Activated CD4-positive, alpha-beta T cell treated with anti-CD3 and anti-CD28 coated beads, Interleukin-10, Interleukin-2, amounts not matched to agents 100 ng/mL and 50 ng/mL, durations not matched to agents 16 hours and 8 hours (primary cell): ENCODE measurements around the gene PDE4D.
"Not testable (repeated sequence)": the region's sequence is repeated elsewhere in the genome, so short reads cannot be mapped to it uniquely, and the experiment has no call there.

Experiments used
- DNase-seq: peaks from one replicate; pipeline ENCODE4 v3.0.0-alpha.2; 2020

PDE4D gene

DNA sequence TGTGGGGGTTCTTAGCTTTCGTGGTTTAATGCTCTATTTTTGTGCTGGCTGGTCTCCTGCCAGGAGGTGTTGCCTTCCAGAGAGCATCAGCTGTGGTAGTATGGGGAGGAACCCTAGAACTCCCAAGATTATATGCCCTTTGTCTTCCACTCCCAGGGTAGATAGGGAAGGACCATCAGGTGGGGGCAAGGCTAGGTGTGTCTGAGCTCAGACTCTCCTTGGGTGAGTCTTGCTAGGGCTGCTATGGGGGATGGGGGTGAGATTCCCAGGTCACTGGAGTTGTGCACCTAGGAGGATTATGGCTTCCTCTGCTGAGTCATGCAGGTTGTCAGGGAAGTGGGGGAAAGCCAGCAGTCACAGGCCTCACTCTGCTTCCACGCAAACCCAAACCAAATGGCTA is 584.8 kb downstream of the PDE4D start:
- DNase-seq: not testable (repeated sequence)

DNA sequence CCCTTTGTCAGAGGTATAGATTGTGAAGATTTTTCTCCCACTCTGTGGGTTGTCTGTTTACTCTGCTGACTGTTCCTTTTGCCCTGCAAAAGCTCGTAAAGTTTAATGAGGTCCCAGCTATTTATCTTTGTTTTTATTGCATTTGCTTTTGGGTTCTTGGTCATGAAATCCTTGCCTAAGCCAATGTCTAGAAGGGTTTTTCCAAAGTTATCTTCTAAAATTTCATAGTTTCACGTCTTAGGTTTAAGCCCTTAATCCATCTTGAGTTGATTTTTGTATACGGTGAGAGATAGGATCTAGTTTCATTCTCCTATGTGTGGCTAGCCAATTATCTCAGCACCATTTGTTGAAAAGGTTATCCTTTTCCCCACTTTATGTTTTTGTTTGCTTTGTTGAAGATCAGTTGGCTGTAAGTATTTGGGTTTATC is 590.2 kb downstream of the PDE4D start:
- not testable (repeated sequence) for DNase-seq

DNA sequence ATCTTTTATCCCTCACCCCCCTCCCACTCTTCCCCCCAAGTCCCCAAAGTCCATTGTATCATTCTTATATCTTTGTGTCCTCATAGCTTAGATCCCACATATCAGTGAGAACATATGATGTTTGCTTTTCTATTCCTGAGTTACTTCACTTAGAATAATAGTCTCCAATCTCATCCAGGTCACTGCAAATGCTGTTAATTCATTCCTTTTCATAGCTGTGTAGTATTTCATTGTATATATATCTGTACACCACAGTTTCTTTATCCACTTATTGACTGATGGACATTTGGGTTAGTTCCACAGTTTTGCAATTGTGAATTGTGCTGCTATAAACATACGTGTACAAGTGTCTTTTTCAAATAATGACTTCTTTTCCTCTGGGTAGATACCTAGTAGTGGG is 591.0 kb downstream of the PDE4D start:
- DNase-seq: not testable (repeated sequence)

DNA sequence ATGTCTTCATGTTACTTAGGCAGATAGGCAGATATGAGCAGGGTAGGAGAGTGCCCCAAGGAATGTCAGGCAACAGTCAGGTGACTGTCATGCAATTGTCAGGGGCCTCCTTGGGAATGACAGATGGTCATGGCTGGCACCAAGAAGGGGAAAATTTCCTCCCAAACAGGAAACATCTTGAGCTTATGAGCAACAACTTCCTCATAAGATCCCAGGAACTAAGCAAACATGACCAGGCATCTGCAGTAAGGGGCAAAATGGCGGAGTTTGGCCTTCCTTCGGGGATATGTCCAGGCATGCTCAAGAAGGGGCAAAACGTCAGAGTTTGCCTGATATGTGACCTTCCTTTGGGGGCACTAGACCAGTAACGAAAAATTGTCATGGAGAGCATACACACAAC is 591.8 kb downstream of the PDE4D start:
- no peak for DNase-seq

DNA sequence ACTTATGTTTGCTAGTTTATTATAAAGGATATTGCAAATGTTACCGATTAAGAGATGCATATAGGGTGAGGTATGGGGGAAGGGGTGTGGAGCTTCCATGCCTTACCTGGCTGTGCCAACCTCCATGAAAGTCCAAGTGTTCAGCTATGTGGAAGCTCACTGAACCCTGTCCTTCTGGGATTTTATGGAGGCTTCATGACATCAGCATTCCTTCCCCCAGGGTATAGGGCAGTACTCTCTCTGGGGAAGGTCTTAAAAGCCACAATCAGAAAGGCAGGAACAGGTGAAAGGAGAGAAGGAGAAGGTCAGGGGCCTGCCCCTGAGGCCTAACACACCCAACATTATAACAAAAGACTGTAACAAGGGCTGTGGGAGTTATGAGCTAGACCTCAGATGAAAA is 592.6 kb downstream of the PDE4D start:
- no peak for DNase-seq

- no peak for DNase-seq
These were observed 594.5 kb downstream of the PDE4D start for GRCh38 chr5:59299006-59299405.

DNA sequence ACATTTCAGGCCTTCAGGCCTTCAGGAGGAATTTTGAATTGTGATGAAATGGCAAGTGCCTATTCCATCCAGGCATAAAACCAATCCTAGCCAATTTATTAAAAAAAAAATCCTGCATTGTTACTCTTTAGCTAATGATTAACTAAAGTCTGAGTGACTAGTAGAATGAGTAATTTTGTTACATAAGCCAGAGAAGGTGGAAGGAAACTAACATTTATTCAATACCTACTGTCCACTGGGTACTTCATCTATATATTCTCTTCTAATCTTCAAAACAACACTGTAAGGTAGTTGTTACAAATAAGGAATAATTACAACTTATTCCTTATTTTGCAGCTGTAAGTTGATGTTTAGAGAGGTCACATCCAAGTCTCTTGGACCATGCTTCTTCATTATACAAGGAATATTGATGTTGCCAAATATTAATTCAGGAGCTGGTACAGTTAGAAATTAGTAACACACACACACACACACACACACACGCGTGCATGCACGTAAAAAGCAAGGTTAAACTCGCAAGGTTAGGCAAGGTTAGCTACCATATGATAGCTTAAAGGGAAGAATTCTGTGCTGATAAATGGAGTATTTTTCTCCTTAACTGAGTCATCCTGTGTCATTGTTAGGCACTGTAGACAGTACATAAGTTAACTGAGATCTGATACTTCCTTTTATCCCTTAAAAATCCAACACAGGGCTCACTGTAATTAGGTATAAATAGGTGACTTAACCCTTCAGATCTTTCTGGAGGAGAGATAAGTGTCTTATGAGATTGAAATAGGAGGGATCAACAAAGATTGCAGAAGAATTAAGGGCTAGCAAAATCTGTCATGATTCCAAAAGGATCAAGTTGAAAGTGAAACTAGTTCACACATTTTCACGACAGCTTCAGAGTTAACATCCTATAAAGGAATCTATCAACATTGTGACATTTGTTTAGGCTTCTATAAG is 596.9 kb downstream of the PDE4D start:
- DNase-seq: no peak

GRCh38 chr5:59293700-59294099 is 599.8 kb downstream of the PDE4D start:
- DNase-seq: no peak

- no peak for DNase-seq
These were observed 601.6 kb downstream of the PDE4D start for GRCh38 chr5:59291941-59292340.

- DNase-seq: no peak
These were observed 605.6 kb downstream of the PDE4D start for GRCh38 chr5:59287884-59288283.

- DNase-seq: no peak
These were observed 606.2 kb downstream of the PDE4D start for GRCh38 chr5:59287361-59287760.

DNA sequence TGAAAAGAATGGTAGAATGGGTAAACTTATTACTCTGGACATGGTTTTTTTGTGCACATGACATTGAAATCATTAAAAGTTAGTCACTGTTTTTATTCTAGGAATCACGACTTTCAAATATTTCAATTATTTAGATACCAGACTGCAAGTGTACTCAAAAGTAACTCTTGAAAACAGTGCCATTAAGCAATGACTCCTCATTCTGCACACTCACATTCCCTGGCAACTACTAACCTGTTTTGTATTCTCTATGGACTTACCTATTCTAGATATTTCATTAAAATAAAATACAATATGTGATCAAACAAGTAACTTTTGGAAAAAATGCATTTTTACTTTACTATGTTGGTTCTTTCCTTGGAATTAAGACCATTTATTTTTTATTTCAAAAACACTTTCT is 607.0 kb downstream of the PDE4D start:
- DNase-seq: no peak

DNA sequence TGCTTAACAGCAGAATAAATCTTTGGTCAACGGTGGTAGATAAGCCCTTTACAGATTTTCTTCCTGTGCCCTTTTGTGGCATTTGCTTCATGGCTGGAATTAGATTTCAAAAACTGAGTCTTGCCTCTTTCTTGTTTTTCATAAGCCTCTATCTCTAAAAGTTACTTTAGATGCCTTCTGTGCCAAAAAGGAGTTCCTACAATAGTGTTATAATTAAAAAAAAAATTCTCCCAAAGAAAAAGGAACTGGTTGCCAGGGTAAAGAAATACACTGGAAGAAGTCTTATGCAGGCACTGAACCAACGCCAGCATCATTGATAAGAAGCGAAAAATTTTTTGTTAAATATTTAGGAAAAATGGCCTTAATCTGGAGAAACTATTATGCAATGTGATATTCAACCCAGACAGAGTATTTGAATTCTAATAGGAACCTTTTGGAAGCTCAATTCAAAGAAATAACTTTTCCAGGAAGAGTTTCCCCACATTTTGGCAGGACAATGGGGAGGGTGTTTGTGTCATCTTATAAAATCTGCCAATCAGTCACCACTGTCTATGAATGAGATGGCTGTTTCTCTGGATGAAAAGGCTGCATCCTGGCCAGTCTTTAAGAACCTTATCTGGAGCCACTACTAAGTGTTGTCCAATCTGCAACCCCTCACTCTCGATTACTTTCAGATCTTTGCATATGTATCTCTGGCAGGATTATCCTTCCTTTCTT is 608.1 kb downstream of the PDE4D start:
- DNase-seq: no peak

DNA sequence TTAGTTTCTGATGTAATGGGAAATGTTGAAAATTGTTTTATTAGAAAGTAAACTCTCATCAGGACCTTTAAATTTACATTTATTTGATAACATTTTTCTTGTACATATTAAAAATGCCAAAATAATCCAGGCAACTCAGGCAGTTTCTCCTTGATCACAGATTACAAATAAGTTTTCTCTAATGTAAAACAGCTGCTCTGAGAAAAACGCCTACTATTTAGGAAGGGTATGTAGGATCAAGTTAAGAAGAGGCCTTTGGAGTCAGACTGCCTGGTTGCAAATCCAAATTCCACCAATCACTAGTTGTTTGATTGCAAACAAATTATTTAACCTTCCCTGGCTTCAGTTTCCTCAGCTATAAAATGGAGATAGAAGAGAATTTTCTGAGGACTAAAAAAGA is 610.8 kb downstream of the PDE4D start:
- DNase-seq: no peak

- DNase-seq: no peak
These were observed 613.5 kb downstream of the PDE4D start for GRCh38 chr5:59279979-59280378.

DNA sequence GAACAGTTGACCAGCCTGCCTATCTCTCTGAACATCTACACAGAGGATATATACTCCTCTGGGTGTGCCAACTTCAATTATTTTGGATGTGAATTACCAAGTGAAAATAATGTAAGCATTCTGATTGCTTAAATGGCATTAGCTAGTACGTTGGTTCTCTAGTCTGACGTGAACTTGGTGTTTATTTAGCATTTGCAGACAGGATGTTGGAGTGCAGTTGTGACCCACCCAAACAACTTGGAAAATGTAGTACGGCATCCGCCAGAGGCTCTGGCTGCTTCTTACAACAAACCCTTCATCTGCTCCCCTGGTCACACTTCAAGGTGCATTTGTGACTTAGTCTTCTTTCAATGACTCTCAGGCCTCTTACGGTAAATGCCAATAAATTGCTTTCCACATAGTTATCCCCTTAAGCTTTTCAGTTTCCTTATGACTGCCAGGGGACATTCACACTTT is 616.6 kb downstream of the PDE4D start:
- no peak for DNase-seq

DNA sequence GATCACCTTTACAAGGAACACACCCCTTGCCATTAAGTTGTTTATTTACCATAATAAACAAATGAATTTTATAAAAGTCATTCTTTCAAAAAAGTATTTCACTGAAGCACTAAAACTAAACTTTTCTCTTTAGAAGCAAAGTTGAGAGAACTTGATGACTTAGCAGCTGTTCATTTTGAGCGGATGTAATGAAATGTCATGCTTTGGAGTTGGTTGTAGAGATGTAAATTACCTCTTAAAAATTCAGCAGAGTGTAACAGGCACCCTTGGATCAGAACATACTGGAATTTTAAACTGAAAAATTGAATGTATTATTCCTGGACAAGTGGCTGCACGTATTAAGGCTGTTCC is 617.2 kb downstream of the PDE4D start:
- no peak for DNase-seq

- DNase-seq: no peak
These were observed 617.8 kb downstream of the PDE4D start for GRCh38 chr5:59275510-59276324.

DNA sequence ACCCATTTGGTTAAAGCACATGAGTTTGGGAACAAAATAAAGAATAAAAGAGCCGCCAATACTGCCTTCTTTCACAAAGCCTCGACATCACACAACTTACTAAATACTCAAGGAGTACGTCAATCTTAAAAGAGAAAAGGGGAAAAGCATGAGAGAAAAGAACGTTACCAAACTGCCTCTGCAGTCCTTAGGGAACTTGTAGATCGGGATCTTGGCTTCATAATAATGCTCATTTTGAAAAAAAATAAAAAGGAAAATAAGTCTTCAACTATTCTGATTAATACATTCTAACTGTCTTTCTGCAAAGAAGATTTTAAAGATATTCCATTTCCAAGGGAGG is 618.4 kb downstream of the PDE4D start:
- DNase-seq: no peak

DNA sequence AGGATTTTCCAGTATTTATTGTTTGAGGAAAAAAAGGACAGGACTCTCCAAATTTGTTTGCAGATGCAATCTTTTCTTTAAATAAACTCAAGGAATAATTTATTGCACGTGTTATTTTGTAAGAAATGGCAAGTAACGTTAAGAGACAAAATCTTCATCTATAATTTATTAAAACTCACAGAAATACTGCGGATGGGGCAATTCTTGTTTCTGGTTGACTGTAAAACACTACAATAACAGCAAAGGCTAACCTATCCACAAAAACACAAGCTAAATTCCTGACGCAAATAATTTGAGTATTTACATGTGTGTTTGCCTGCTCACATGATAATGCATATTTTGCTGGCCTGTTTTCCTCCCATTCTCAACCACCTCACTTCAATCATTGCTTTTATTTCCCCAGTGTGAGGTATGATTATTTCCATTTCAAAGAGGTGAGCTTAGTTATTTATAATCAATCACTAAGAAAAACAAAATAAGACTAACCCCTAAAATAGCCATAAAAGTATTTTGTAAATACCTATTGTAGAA is 619.4 kb downstream of the PDE4D start:
- no peak for DNase-seq

GRCh38 chr5:59272809-59273427 is 620.6 kb downstream of the PDE4D start:
- DNase-seq: no peak

DNA sequence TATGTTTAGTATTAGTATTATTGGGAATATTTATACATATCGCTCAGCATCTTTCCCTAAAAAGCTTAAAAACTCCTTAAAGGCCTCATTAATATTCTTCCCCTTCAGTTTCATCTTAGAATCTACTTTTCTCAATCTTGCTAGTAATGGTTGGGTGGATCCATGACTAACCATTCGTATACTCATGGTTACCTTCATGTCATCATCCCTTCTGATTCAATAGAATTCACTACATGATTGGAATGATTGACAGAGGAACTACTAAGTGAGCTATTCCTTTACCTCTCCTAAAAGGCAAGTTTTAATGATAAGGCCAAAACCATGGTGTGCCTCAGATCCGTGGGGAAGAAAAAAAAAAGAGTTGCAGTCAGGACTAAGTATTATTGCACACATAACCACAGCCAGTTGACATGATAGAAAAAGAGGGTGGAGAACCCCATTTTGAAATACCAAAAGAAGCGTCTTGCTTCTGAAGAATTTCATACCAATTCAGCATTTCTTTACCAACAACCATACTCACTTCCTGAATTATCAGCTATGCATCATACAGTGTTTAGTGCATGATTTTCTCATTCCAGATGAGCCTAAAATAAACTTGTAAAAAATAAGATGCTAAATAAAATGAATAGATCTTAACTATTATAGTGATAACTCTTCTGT is 624.6 kb downstream of the PDE4D start:
- no peak for DNase-seq
